K562 (cell line): Measurements from ENCODE around the gene CPT1A. TPM values are rescaled to one million over a fixed set of nuclear protein-coding genes. Genes with fewer than 3 reads are reported as not detected.
A peak's percentile ranks its signal among the peaks of the same experiment; 100 is the strongest.

Source experiments
- ARID3A ChIP-seq: IDR thresholded peaks from 2 replicates; pipeline ENCODE4 v1.6.1; 2012; ENCODE audit warnings: low read depth, low read length, improper control_type of control experiment, borderline replicate concordance
- DEAF1 ChIP-seq: fragments of 450-650 bp; formaldehyde crosslinking; IDR thresholded peaks from 2 replicates; pipeline ENCODE4 v1.4.0; 2020; ENCODE audit warnings: mild to moderate bottlenecking, moderate library complexity
- GTF2B ChIP-seq: IDR thresholded peaks from 2 replicates; pipeline ENCODE4 v1.6.1; 2011; ENCODE audit not compliant: insufficient read length; ENCODE audit errors: extremely low read depth
- NFATC3 ChIP-seq: fragments of 450-650 bp; IDR thresholded peaks from 2 replicates; pipeline ENCODE4 v1.6.1; 2017; ENCODE audit warnings: mild to moderate bottlenecking
- NUFIP1 ChIP-seq: fragments of 450-650 bp; IDR thresholded peaks from 2 replicates; pipeline ENCODE4 v1.6.1; 2018; ENCODE audit not compliant: partially characterized antibody
- PHF8 ChIP-seq: fragments of 200-600 bp; sonication (generic); IDR thresholded peaks from 2 replicates; pipeline ENCODE4 v1.6.1; 2012; ENCODE audit warnings: mixed run types, mild to moderate bottlenecking, inconsistent platforms, low read length, moderate library complexity, borderline replicate concordance
- POLR3G ChIP-seq: IDR thresholded peaks from 2 replicates; pipeline ENCODE4 v1.6.1; 2011; ENCODE audit not compliant: insufficient read length, insufficient replicate concordance; ENCODE audit errors: extremely low read depth
- RFX7 ChIP-seq: fragments of 250-450 bp; sonication (Bioruptor Pico); IDR thresholded peaks from 2 replicates; pipeline ENCODE4 v1.5.1; 2021; ENCODE audit warnings: mild to moderate bottlenecking
- SMARCC2 ChIP-seq: fragments of 450-650 bp; IDR thresholded peaks from 2 replicates; pipeline ENCODE4 v1.6.1; 2017; ENCODE audit warnings: antibody characterized with exemption, moderate library complexity, mild to moderate bottlenecking, low read depth
- SMC3 ChIP-seq: conservative IDR thresholded peaks from 2 replicates; pipeline ENCODE4 v1.6.1; 2011; ENCODE audit warnings: low read depth, low read length, improper control_type of control experiment; ENCODE audit not compliant: insufficient read depth
- SNAPC5 ChIP-seq: fragments of 250-450 bp; sonication (Bioruptor Pico); IDR thresholded peaks from 2 replicates; pipeline ENCODE4 v1.8.0; 2021; ENCODE audit warnings: moderate library complexity, mild to moderate bottlenecking, inconsistent platforms
- TFE3 ChIP-seq: fragments of 450-650 bp; formaldehyde crosslinking; IDR thresholded peaks from 2 replicates; pipeline ENCODE4 v1.4.0; 2020; ENCODE audit warnings: mild to moderate bottlenecking, mixed read lengths
- VEZF1 ChIP-seq: fragments of 200-800 bp; sonication (Bioruptor generic); IDR thresholded peaks from 2 replicates; pipeline ENCODE4 v1.6.1; 2017; ENCODE audit warnings: missing genetic modification characterization, missing compliant biosample characterization
- XRCC5 ChIP-seq: fragments of 200-400 bp; formaldehyde crosslinking; IDR thresholded peaks from 2 replicates; pipeline ENCODE4 v1.6.1; 2017; ENCODE audit warnings: low read depth, mild to moderate bottlenecking, low read length
- ZHX1 ChIP-seq: fragments of 150-350 bp; conservative IDR thresholded peaks from 2 replicates; pipeline ENCODE4 v1.6.1; 2014; ENCODE audit warnings: low read length
- ZNF133 ChIP-seq: fragments of 250-450 bp; sonication (Bioruptor Pico); IDR thresholded peaks from 2 replicates; pipeline ENCODE4 v1.4.0; 2020; ENCODE audit warnings: mild to moderate bottlenecking
- ZNF444 ChIP-seq: fragments of 250-450 bp; sonication (Bioruptor Pico); IDR thresholded peaks from 2 replicates; pipeline ENCODE4 v1.4.0; 2020; ENCODE audit warnings: mild to moderate bottlenecking, moderate library complexity
- ZNF77 ChIP-seq: fragments of 250-450 bp; sonication (Bioruptor Pico); IDR thresholded peaks from 2 replicates; pipeline ENCODE4 v1.5.0; 2020
- polyA plus RNA-seq, 8 experiments: library from polyadenylated mRNA; depleted of rRNA in 4 of 8; stranded (reverse) in 5 of 8; unstranded in 3 of 8; fragments of >200 nt; fragmentation: Nextera tagmentation in 2 of 8; fragmentation: Illumina TruSeq in 1 of 8; extraction: Ambion mirVana in 2 of 8; extraction: Trizol in 1 of 8; gene quantifications; 2 replicates each; pipeline versions ENCODE4 v1.2.1 to v1.2.3, GENCODE V29; 2011 to 2014; ENCODE audit warnings: inconsistent platforms in 1 of 8, missing spikeins in 1 of 8
- total RNA-seq, 7 experiments: library from RNA; depleted of rRNA in 6 of 7; stranded (reverse); fragments of >200 nt in 6 of 7; fragmentation: Illumina TruSeq in 2 of 7; extraction: Trizol in 2 of 7; gene quantifications; 2 replicates each; pipeline versions ENCODE4 v1.2.1 to v1.2.3, GENCODE V29; 2011 to 2021; ENCODE audit warnings: low replicate concordance in 1 of 7

Gene CPT1A
- total and polyA plus RNA-seq, 9 of the 15 experiments (the other 6 are each of a cell fraction or from before 2014, with no cell fraction given) = 2.6 to 29.1 (median 12.3) TPM

- TF ChIP-seq DEAF1 (no peak), ZHX1 (no peak), TFE3 (CRISPR knock-in tag) (no peak), ZNF77 (CRISPR knock-in tag) (no peak), XRCC5 (no peak), SMC3 (0 out of 2 replicates have a peak, but pooled peaks have one; percentile 25), VEZF1 (CRISPR knock-in tag) (peak; percentile 93), ZNF444 (CRISPR knock-in tag) (no peak), ARID3A (no peak), SMARCC2 (no peak), GTF2B (no peak), RFX7 (no peak), SNAPC5 (CRISPR knock-in tag) (no peak), PHF8 (peak; percentile 64; the same call in 1 of the 2 replicates), POLR3G (no peak), NUFIP1 (no peak), ZNF133 (CRISPR knock-in tag) (no peak), NFATC3 (no peak)
Observed at GRCh38 chr11:68751331-68751856, 90.3 kb downstream of the CPT1A start, which contains the start of gene TESMIN (continued).
